ENCODE data around the gene ODF4.

GRCh38 chr17:8375738-8376259 is 36.2 kb downstream of the ODF4 start:
- TF ChIP-seq YY1 (IDR thresholded peaks at IDR 0.05; ENCODE audit: insufficient read depth, insufficient read length) (no peak), ZNF274 (IDR thresholded peaks at IDR 0.05; ENCODE audit: low read depth, low read length) (no peak), SUZ12 (IDR thresholded peaks at IDR 0.05; ENCODE audit: extremely low read depth, insufficient read depth, insufficient read length) (no peak)

Measured in NT2/D1 (cell line).